ENCODE measurements around the gene ADNP.
"Not testable (repeated sequence)": the region's sequence is repeated elsewhere in the genome, so short reads cannot be mapped to it uniquely, and the experiment has no call there.

ADNP gene

GRCh38 chr20:50931306-50932015 is at the start of gene ADNP:
Gene ADNP (minus strand): TSS chr20:50931437. CDS start chr20:50903996, 27,441 bp downstream.
- DNase-seq: peak; percentile 93

- DNase-seq: no peak
Measured at GRCh38 chr20:50980071-50980681, 48.9 kb upstream of the ADNP start.

GRCh38 chr20:50978533-50978932 is 47.3 kb upstream of the ADNP start:
- not testable (repeated sequence) for DNase-seq

GRCh38 chr20:50977066-50978021 is 46.1 kb upstream of the ADNP start:
- DNase-seq: no peak

GRCh38 chr20:50975701-50976330 is 44.6 kb upstream of the ADNP start:
- no peak for DNase-seq

- no peak for DNase-seq
Measured at GRCh38 chr20:50969912-50970311, 38.7 kb upstream of the ADNP start.

GRCh38 chr20:50969435-50969834 is 38.2 kb upstream of the ADNP start:
- DNase-seq: no peak

- no peak for DNase-seq
Measured at GRCh38 chr20:50968289-50968688, 37.1 kb upstream of the ADNP start.

- no peak for DNase-seq
Measured at GRCh38 chr20:50967586-50967985, 36.3 kb upstream of the ADNP start.

GRCh38 chr20:50959543-50960126 is 28.4 kb upstream of the ADNP start:
- no peak for DNase-seq

GRCh38 chr20:50958615-50959542 is 27.6 kb upstream of the ADNP start, which contains the start of gene MOCS3:
Gene MOCS3 (plus strand): TSS chr20:50958818. CDS start chr20:50958843, 25 bp downstream.
- DNase-seq: peak; percentile 89

GRCh38 chr20:50957798-50958614 is 26.8 kb upstream of the ADNP start, which contains the start of gene DPM1:
Gene DPM1 (minus strand): TSS chr20:50958532. CDS start chr20:50958523, 9 bp downstream.
- peak; percentile 89 for DNase-seq

GRCh38 chr20:50957276-50957675 is 26.0 kb upstream of the ADNP start:
- DNase-seq: no peak

- no peak for DNase-seq
Measured at GRCh38 chr20:50953821-50954220, 22.6 kb upstream of the ADNP start.

GRCh38 chr20:50953196-50953595 is 22.0 kb upstream of the ADNP start:
- no peak for DNase-seq

- no peak for DNase-seq
Measured at GRCh38 chr20:50948132-50948785, 17.0 kb upstream of the ADNP start.

- no peak for DNase-seq
Measured at GRCh38 chr20:50943069-50943468, 11.8 kb upstream of the ADNP start.

- no peak for DNase-seq
Measured at GRCh38 chr20:50933589-50933988, 2.4 kb upstream of the ADNP start.

GRCh38 chr20:50932691-50933280 is 1.5 kb upstream of the ADNP start:
- no peak for DNase-seq

Data from NCI-H69 (cell line).